Keratinocyte (primary cell): ENCODE data around the gene TRDN. TPM values are rescaled to one million over a fixed set of nuclear protein-coding genes. Genes with fewer than 3 reads are reported as not detected.

ENCODE experiments used
- DNase-seq: peaks from one replicate; pipeline ENCODE4 v3.0.0-alpha.2; 2011; ENCODE audit warnings: low read depth, missing footprints, low spot score
- FAIRE-seq: peaks from 2 replicates; lab custom pipeline; 2011; peaks lifted over from hg19 to GRCh38; lab: Jason Lieb, UNC
- H2AFZ ChIP-seq: 2 replicates; pipeline ENCODE4 v1.6.0; 2012; ENCODE audit warnings: low read length, control low read depth, inconsistent platforms; ENCODE audit not compliant: control insufficient read depth
- H3K27ac ChIP-seq: 2 replicates; pipeline ENCODE4 v1.5.1; 2011; ENCODE audit warnings: low read length; ENCODE audit not compliant: control insufficient read depth, insufficient read depth
- H3K27me3 ChIP-seq: 3 replicates; pipeline ENCODE4 v1.6.0; 2011; ENCODE audit warnings: low read length; ENCODE audit not compliant: control insufficient read depth, insufficient read depth; ENCODE audit errors: extremely low read depth
- H3K36me3 ChIP-seq, 2 experiments: 2 replicates in 1 of 2; 3 replicates in 1 of 2; pipeline ENCODE4 v1.5.1; 2011; ENCODE audit warnings: low read length in 2 of 2, mild to moderate bottlenecking in 1 of 2; ENCODE audit not compliant: control insufficient read depth in 2 of 2, insufficient read depth in 2 of 2; ENCODE audit errors: extremely low read depth in 1 of 2
- H3K4me1 ChIP-seq: 3 replicates; pipeline ENCODE4 v1.5.1; 2011; ENCODE audit warnings: low read length; ENCODE audit not compliant: control insufficient read depth, insufficient read depth; ENCODE audit errors: extremely low read depth
- H3K4me2 ChIP-seq: 3 replicates; pipeline ENCODE4 v1.6.0; 2011; ENCODE audit warnings: low read depth, low read length; ENCODE audit not compliant: control insufficient read depth, insufficient read depth; ENCODE audit errors: extremely low read depth
- H3K4me3 ChIP-seq, 3 experiments: fragments of 200-600 bp in 1 of 3; sonication (generic) in 1 of 3; 2 replicates in 2 of 3; 3 replicates in 1 of 3; pipeline ENCODE4 v1.5.1; 2011 to 2016; ENCODE audit warnings: low read length in 3 of 3, mild to moderate bottlenecking in 3 of 3, control low read depth in 2 of 3, inconsistent platforms in 1 of 3, low read depth in 1 of 3, mixed read lengths in 1 of 3, mixed run types in 1 of 3, moderate library complexity in 1 of 3; ENCODE audit not compliant: control insufficient read depth in 2 of 3, insufficient read depth in 2 of 3; ENCODE audit errors: extremely low read depth in 1 of 3
- H3K79me2 ChIP-seq: 2 replicates; pipeline ENCODE4 v1.6.0; 2012; ENCODE audit warnings: low read length; ENCODE audit not compliant: control insufficient read depth, insufficient read depth
- H3K9ac ChIP-seq: 3 replicates; pipeline ENCODE4 v1.6.0; 2011; ENCODE audit warnings: low read length; ENCODE audit not compliant: control insufficient read depth, insufficient read depth; ENCODE audit errors: extremely low read depth
- H3K9me1 ChIP-seq: 3 replicates; pipeline ENCODE4 v1.6.0; 2011; ENCODE audit warnings: low read length; ENCODE audit not compliant: control insufficient read depth, insufficient read depth; ENCODE audit errors: extremely low read depth
- H3K9me3 ChIP-seq: 2 replicates; pipeline ENCODE4 v1.5.1; 2012; ENCODE audit warnings: low read depth, low read length; ENCODE audit not compliant: control insufficient read depth
- H4K20me1 ChIP-seq: 3 replicates; pipeline ENCODE4 v1.6.0; 2011; ENCODE audit warnings: low read length; ENCODE audit not compliant: control insufficient read depth, insufficient read depth; ENCODE audit errors: extremely low read depth
- CTCF ChIP-seq, 3 experiments: IDR thresholded peaks in 1 of 3; conservative IDR thresholded peaks in 1 of 3; optimal IDR thresholded peaks in 1 of 3; 2 replicates in 2 of 3; 3 replicates in 1 of 3; pipeline versions ENCODE3 to v1.5.1; 2011; ENCODE audit warnings: low read length in 3 of 3, mild to moderate bottlenecking in 3 of 3, moderate library complexity in 2 of 3, control low read depth in 1 of 3, inconsistent platforms in 1 of 3; ENCODE audit not compliant: insufficient read depth in 2 of 3; ENCODE audit errors: extremely low read depth in 1 of 3
- EZH2 ChIP-seq: IDR thresholded peaks from one replicate; pipeline ENCODE4 v1.6.1; 2012; ENCODE audit warnings: inconsistent platforms, mild to moderate bottlenecking, low read length, moderate library complexity
- dilution Hi-C: fragments of 300-500 bp; cut with MboI; formaldehyde crosslinking; loops from one replicate; pipeline ENCODE4 v1.7.0; 2020; ENCODE audit warnings: low sequenced_read_pairs; ENCODE audit not compliant: extremely low pct_ligation_motif_present
- polyA plus RNA-seq, 5 experiments: library from polyadenylated mRNA; depleted of rRNA in 3 of 5; stranded (reverse) in 3 of 5; stranded (forward) in 1 of 5; unstranded in 1 of 5; fragments of >200 nt; gene quantifications; 1 replicate in 1 of 5; 2 replicates in 3 of 5; 3 replicates in 1 of 5; pipeline versions ENCODE4 v1.2.1 to v1.2.3, GENCODE V29; 2011 to 2012; ENCODE audit warnings: missing spikeins in 2 of 5, low read depth in 1 of 5, low replicate concordance in 1 of 5

The TRDN gene
- polyA plus RNA-seq, 1 donor (not counting 4 experiments of a cell fraction or from before 2014, with no cell fraction given): not detected

DNA sequence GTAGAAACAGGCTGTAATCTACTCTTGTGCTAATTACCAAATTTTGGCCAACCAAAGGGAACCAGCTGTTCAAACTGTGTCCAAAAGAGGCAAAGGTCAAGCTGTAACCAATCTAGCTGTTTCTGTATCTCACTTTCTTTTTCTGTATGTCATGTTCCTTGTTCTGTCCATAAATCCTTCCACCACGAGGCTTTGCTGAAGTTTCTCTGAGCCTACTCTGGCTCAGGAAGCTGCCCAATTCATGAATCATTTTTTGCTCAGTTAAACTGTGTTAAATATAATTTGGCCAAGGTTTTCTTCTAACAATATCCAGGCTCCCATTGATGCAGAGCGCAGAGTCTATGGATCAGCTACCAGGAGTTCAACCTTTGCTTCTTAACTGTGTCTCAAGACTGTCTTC, 272.8 kb downstream of the TRDN start:
- no peaks in the 10 kb centered on the region for H3K4me1 ChIP-seq
- DNase-seq (no peak), FAIRE-seq (no peak)
- H4K20me1 ChIP-seq: no peaks in the 10 kb centered on the region
- H3K27me3 ChIP-seq: no peaks in the 10 kb centered on the region
- no peaks in the 10 kb centered on the region for H3K79me2 ChIP-seq
- no peak overlapping the region for H3K9ac ChIP-seq
- TF ChIP-seq CTCF (optimal IDR thresholded peaks at IDR 0.05 in 1 of 3, IDR thresholded peaks at IDR 0.05 in 1 of 3, conservative IDR thresholded peaks at IDR 0.05 in 1 of 3; ENCODE audit: extremely low read depth in 1 of 3, insufficient read depth in 2 of 3, low read length in 3 of 3): no peak
- TF ChIP-seq EZH2: no peak
- dilution Hi-C loops: no loop called here
- no peaks in the 10 kb centered on the region for H3K36me3 ChIP-seq
- H3K4me3 ChIP-seq: no peak overlapping the region
- no peak overlapping the region for H3K4me2 ChIP-seq
- H2AFZ ChIP-seq: no peak overlapping the region
- no peak overlapping the region for H3K27ac ChIP-seq
- no peaks in the 10 kb centered on the region for H3K9me1 ChIP-seq
- H3K9me3 ChIP-seq: no peaks in the 10 kb centered on the region

- TF ChIP-seq EZH2: no peak
- no peak for TF ChIP-seq CTCF (optimal IDR thresholded peaks at IDR 0.05 in 1 of 3, IDR thresholded peaks at IDR 0.05 in 1 of 3, conservative IDR thresholded peaks at IDR 0.05 in 1 of 3; ENCODE audit: extremely low read depth in 1 of 3, insufficient read depth in 2 of 3, low read length in 3 of 3)
- H3K9ac ChIP-seq: no peak overlapping the region
- dilution Hi-C loops: no loop called here
- FAIRE-seq (peak; percentile 36), DNase-seq (no peak)
- no peak overlapping the region for H3K27ac ChIP-seq
- no peak overlapping the region for H3K4me2 ChIP-seq
- no peak overlapping the region for H3K4me3 ChIP-seq
- no peaks in the 10 kb centered on the region for H3K27me3 ChIP-seq
- H4K20me1 ChIP-seq: no peaks in the 10 kb centered on the region
- H3K79me2 ChIP-seq: no peaks in the 10 kb centered on the region
- no peaks in the 10 kb centered on the region for H3K4me1 ChIP-seq
- no peaks in the 10 kb centered on the region for H3K9me1 ChIP-seq
- H2AFZ ChIP-seq: no peak overlapping the region
- no peaks in the 10 kb centered on the region for H3K9me3 ChIP-seq
- H3K36me3 ChIP-seq: no peaks in the 10 kb centered on the region
Observed at GRCh38 chr6:123360359-123360758, 276.4 kb downstream of the TRDN start.
